HCT116 (cell line): ENCODE data around the gene CSRP1. TPM values are rescaled to one million over a fixed set of nuclear protein-coding genes. Genes with fewer than 3 reads are reported as not detected.

Experiments used
- ATAC-seq: fragments of 200-7000 bp; cut with Tn5 transposase; 2 replicates; pipeline ENCODE4 v1.9.1; 2020; ENCODE audit warnings: mild to moderate bottlenecking, moderate library complexity
- BruUV-seq: library from RNA; stranded (reverse); fragments of 400-500 nt; replicated peaks from 2 replicates; lab custom pipeline; 2021; lab: Mats Ljungman, UMichigan
- CTCF ChIA-PET: fragments of 300-600 bp; sonication (Branson Sonifier 250); formaldehyde crosslinking; loops from one replicate; lab custom pipeline; 2021; ENCODE audit warnings: antibody characterized with exemption; lab: Charles Lee
- POLR2A ChIA-PET: fragments of 300-600, 350-600 bp; sonication (Branson Sonifier 250); formaldehyde crosslinking; loops from one replicate; lab custom pipeline; 2021; ENCODE audit warnings: antibody characterized with exemption; lab: Charles Lee
- RAD21 ChIA-PET, 2 experiments: fragments of 300-600 bp; sonication (Branson Sonifier 250); formaldehyde crosslinking; loops; one replicate each; lab custom pipeline; 2023; ENCODE audit warnings: low total read pairs in 2 of 2; ENCODE audit not compliant: uncharacterized antibody in 2 of 2, unreplicated experiment in 2 of 2, low non-redundant PET in 1 of 2; lab: Charles Lee
- DNase-seq: peaks from one replicate; pipeline ENCODE4 v3.0.0-alpha.2; 2010; ENCODE audit warnings: low read depth, low spot score
- H2AFZ ChIP-seq: fragments of 200-600 bp; shearing (Covaris generic), sonication (generic); 2 replicates; pipeline ENCODE4 v1.6.1; 2017; ENCODE audit warnings: low read depth, mixed run types, mixed read lengths, antibody characterized with exemption, low read length; ENCODE audit not compliant: poor library complexity, severe bottlenecking
- H3K27ac ChIP-seq: 2 replicates; pipeline ENCODE4 v1.5.1; 2012; ENCODE audit warnings: low read depth, low read length
- H3K27me3 ChIP-seq: fragments of 200-600 bp; sonication (generic); 2 replicates; pipeline ENCODE4 v1.6.1; 2016; ENCODE audit warnings: mixed run types, low read length, mixed read lengths; ENCODE audit not compliant: insufficient read depth
- H3K36me3 ChIP-seq, 2 experiments: fragments of 200-500 bp in 1 of 2; fragments of 200-600 bp in 1 of 2; sonication (Bioruptor generic) in 1 of 2; sonication (generic) in 1 of 2; 2 replicates each; pipeline versions ENCODE4 v1.5.1 to v1.6.1; 2014 to 2016; ENCODE audit warnings: low read length in 2 of 2, inconsistent platforms in 1 of 2, mixed read lengths in 1 of 2, mixed run types in 1 of 2; ENCODE audit not compliant: insufficient read depth in 2 of 2, control insufficient read depth in 1 of 2
- H3K4me1 ChIP-seq, 2 experiments: fragments of 200-600 bp in 1 of 2; sonication (generic) in 1 of 2; 2 replicates each; pipeline versions ENCODE4 v1.5.1 to v1.6.1; 2012 to 2017; ENCODE audit warnings: low read length in 2 of 2, inconsistent platforms in 1 of 2, mild to moderate bottlenecking in 1 of 2, mixed read lengths in 1 of 2, mixed run types in 1 of 2, moderate library complexity in 1 of 2; ENCODE audit not compliant: insufficient read depth in 2 of 2, control insufficient read depth in 1 of 2
- H3K4me2 ChIP-seq: fragments of 200-600 bp; sonication (generic); 2 replicates; pipeline ENCODE4 v1.6.1; 2017; ENCODE audit warnings: mixed run types, low read length, mixed read lengths
- H3K4me3 ChIP-seq, 2 experiments: fragments of 200-600 bp in 1 of 2; sonication (generic) in 1 of 2; replicated peaks in 1 of 2; 2 replicates each; pipeline ENCODE4 v1.5.1; 2011 to 2016; ENCODE audit warnings: low read length in 2 of 2, control low read depth in 1 of 2, low read depth in 1 of 2, mild to moderate bottlenecking in 1 of 2, mixed read lengths in 1 of 2, mixed run types in 1 of 2
- H3K79me2 ChIP-seq: fragments of 200-600 bp; sonication (generic); 2 replicates; pipeline ENCODE4 v1.6.1; 2017; ENCODE audit warnings: mild to moderate bottlenecking, mixed run types, low read length, moderate library complexity, mixed read lengths; ENCODE audit not compliant: insufficient read depth
- H3K9ac ChIP-seq: fragments of 200-600 bp; sonication (generic); 2 replicates; pipeline ENCODE4 v1.6.1; 2016; ENCODE audit warnings: low read length, mixed read lengths
- H3K9me2 ChIP-seq: fragments of 200-600 bp; sonication (generic), shearing (Covaris generic); 2 replicates; pipeline ENCODE4 v1.6.1; 2017; ENCODE audit warnings: mixed run types, mild to moderate bottlenecking, moderate library complexity; ENCODE audit not compliant: insufficient read depth
- H3K9me3 ChIP-seq, 2 experiments: fragments of 200-500 bp in 1 of 2; fragments of 200-600 bp in 1 of 2; sonication (Bioruptor generic) in 1 of 2; sonication (generic) in 1 of 2; 2 replicates each; pipeline ENCODE4 v1.6.1; 2014 to 2017; ENCODE audit warnings: low read length in 2 of 2, mixed read lengths in 2 of 2, inconsistent platforms in 1 of 2, low read depth in 1 of 2, mild to moderate bottlenecking in 1 of 2, mixed run types in 1 of 2, moderate library complexity in 1 of 2; ENCODE audit not compliant: control insufficient read depth in 1 of 2, insufficient read depth in 1 of 2
- H4K20me1 ChIP-seq: fragments of 200-600 bp; sonication (generic), shearing (Covaris generic); 2 replicates; pipeline ENCODE4 v1.6.1; 2017; ENCODE audit warnings: mixed run types, mild to moderate bottlenecking, moderate library complexity; ENCODE audit not compliant: insufficient read depth
- ATF3 ChIP-seq: IDR thresholded peaks from 2 replicates; pipeline ENCODE4 v1.6.1; 2012
- CBX3 ChIP-seq: IDR thresholded peaks from 2 replicates; pipeline ENCODE4 v1.6.1; 2012; ENCODE audit warnings: low read depth
- CTCF ChIP-seq, 3 experiments: fragments of 200-600 bp in 1 of 3; sonication (generic) in 1 of 3; IDR thresholded peaks in 2 of 3; conservative IDR thresholded peaks in 1 of 3; 2 replicates each; pipeline ENCODE4 v1.5.1; 2012 to 2017; ENCODE audit warnings: low read depth in 2 of 3, low read length in 2 of 3, antibody characterized with exemption in 1 of 3, borderline replicate concordance in 1 of 3, control low read depth in 1 of 3, mild to moderate bottlenecking in 1 of 3, mixed read lengths in 1 of 3, mixed run types in 1 of 3, moderate library complexity in 1 of 3; ENCODE audit not compliant: insufficient read depth in 1 of 3
- EZH2 ChIP-seq: fragments of 200-600 bp; sonication (generic); IDR thresholded peaks from 2 replicates; pipeline ENCODE4 v1.6.1; 2017; ENCODE audit warnings: antibody characterized with exemption, mixed run types
- EZH2phosphoT487 ChIP-seq: fragments of 200-600 bp; IDR thresholded peaks from 2 replicates; pipeline ENCODE4 v1.6.1; 2018; ENCODE audit warnings: antibody characterized with exemption, borderline replicate concordance
- FOSL1 ChIP-seq: IDR thresholded peaks from 2 replicates; pipeline ENCODE4 v1.6.1; 2012; ENCODE audit warnings: low read depth
- JUND ChIP-seq: IDR thresholded peaks from 2 replicates; pipeline ENCODE4 v1.6.1; 2012
- RAD21 ChIP-seq: IDR thresholded peaks from 2 replicates; pipeline ENCODE4 v1.6.1; 2012; ENCODE audit warnings: low read depth, mild to moderate bottlenecking
- SIN3A ChIP-seq: IDR thresholded peaks from 2 replicates; pipeline ENCODE4 v1.6.1; 2012; ENCODE audit warnings: low read depth
- SRF ChIP-seq: IDR thresholded peaks from 2 replicates; pipeline ENCODE4 v1.6.1; 2012; ENCODE audit warnings: low read depth
- TCF7L2 ChIP-seq: IDR thresholded peaks from 2 replicates; pipeline ENCODE4 v1.7.0; 2011; ENCODE audit warnings: borderline replicate concordance, inconsistent platforms; ENCODE audit not compliant: insufficient read depth, insufficient read length; ENCODE audit errors: extremely low read depth
- ZBTB33 ChIP-seq: IDR thresholded peaks from 2 replicates; pipeline ENCODE4 v1.6.1; 2011; ENCODE audit warnings: mild to moderate bottlenecking, low read length, moderate library complexity; ENCODE audit not compliant: insufficient replicate concordance; ENCODE audit errors: extremely low read depth
- intact Hi-C: fragments of 100-400 bp; cut with micrococcal nuclease; formaldehyde crosslinking; loops from 2 replicates; pipeline ENCODE4 v1.10.0; 2022
- total RNA-seq: library from RNA; stranded (reverse); gene quantifications from one replicate; pipeline ENCODE4 v1.2.1, GENCODE V29; 2021; ENCODE audit not compliant: unreplicated experiment

Gene CSRP1
- total RNA-seq, 1 experiment from 2014 or later, result 51.7 TPM

DNA sequence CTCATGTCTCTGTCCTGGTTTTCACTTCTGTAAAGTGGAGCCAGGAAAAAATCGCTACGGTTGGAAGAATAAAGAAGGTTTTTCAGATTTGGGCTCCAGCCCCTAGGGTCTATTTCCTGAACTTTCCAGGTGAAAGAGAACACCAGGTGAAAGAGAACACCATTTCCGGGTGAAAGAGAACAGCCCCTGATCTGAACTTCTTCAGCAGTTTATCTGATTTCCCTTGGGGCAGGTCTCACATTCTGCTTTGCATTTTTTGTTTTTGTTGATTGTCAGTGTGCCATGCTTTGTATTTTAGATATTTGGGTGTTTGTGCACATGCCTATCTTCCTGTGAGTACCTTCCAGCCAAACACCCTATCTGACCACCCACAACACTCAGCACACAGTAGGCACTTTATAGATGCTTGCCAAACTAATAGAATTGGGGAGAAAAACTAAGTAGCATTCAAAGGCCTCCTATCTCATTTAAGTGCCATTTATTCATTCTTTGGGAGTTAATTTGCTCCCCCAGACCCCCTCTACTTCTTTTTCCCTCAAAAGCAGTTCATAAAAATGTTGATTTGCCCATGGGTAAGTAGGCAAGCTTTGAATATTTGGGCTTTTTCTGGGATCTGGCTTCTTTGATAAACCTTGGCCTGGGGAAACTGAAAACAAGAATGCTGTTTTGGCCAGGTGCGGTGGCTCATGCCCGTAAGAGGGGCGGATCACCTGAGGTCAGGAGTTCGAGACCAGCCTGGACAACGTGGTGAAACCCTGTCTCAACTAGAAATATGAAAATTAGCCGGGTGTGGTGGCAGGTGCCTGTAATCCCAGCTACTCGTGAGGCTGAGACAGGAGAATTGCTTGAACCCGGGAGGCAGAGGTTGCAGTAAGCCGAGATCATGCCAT is 34.2 kb upstream of the CSRP1 start:
- H3K27me3 ChIP-seq, result no peaks in the 10 kb centered on the region

GRCh38 chr1:201539561-201540431 is 32.9 kb upstream of the CSRP1 start:
- BruUV-seq, result no TSS peak

More for the DNA sequence above, 34.2 kb upstream of the CSRP1 start:
- Histone ChIP-seq H3K9me3 (no peaks in the 10 kb centered on the region), H3K9me2 (no peaks in the 10 kb centered on the region), H3K4me1 (peaks cover 11 to 39% of the 10 kb centered on the region in 2 experiments), H4K20me1 (no peaks in the 10 kb centered on the region), H3K27ac (no peak overlapping the region), H3K36me3 (no peaks in the 10 kb centered on the region)
- CTCF ChIA-PET, result interaction anchor here (1.4 kb wide), 2 partner anchors 10 to 29 kb away, joined by 3 to 4 read pairs; no protein-coding TSS in a partner anchor
- POLR2A ChIA-PET, result no interaction called here
- intact Hi-C loops, result no loop called here
- ATAC-seq, result no peak
- no peak for DNase-seq
- TF ChIP-seq EZH2phosphoT487, result no peak
- TF ChIP-seq, all 23 proteins: peak for 0
- Histone ChIP-seq H3K79me2 (no peaks in the 10 kb centered on the region), H3K4me2 (no peak overlapping the region), H2AFZ (no peak overlapping the region), H3K4me3 (no peak overlapping the region), H3K9ac (no peak overlapping the region)
- RAD21 ChIA-PET, result no interaction called here
- BruUV-seq, result no TSS peak

More at GRCh38 chr1:201539561-201540431, 32.9 kb upstream of the CSRP1 start:
- POLR2A ChIA-PET, result interaction anchor here (0.6 to 1.1 kb wide), 2 partner anchors 11 to 157 kb away, joined by 3 to 4 read pairs; no protein-coding TSS in a partner anchor
- intact Hi-C loops, result no loop called here
- H2AFZ ChIP-seq, result no peak overlapping the region
- H3K4me1 ChIP-seq, result peaks cover 22 to 46% of the 10 kb centered on the region in 2 experiments
- H4K20me1 ChIP-seq, result no peaks in the 10 kb centered on the region
- no peak for ATAC-seq
- no peaks in the 10 kb centered on the region for H3K27me3 ChIP-seq
- no peaks in the 10 kb centered on the region for H3K9me3 ChIP-seq
- no peaks in the 10 kb centered on the region for H3K36me3 ChIP-seq
- DNase-seq, result no peak
- peak overlapping the region; percentile 41; the same call in 1 of the 2 replicates for H3K9ac ChIP-seq
- TF ChIP-seq CTCF (IDR thresholded peaks at IDR 0.05 in 2 of 3, conservative IDR thresholded peaks at IDR 0.05 in 1 of 3; ENCODE audit: borderline replicate concordance in 1 of 3, insufficient read depth in 1 of 3, low read depth in 2 of 3, low read length in 2 of 3), result no peak
- no peak for TF ChIP-seq SRF
- TF ChIP-seq TCF7L2, result no peak
- no peak for TF ChIP-seq ZBTB33
- TF ChIP-seq EZH2, result no peak
- no peak for TF ChIP-seq RAD21
- TF ChIP-seq JUND, result no peak
- TF ChIP-seq CBX3, result no peak
- no peak for TF ChIP-seq ATF3
- no peak for TF ChIP-seq FOSL1
- no peak for TF ChIP-seq SIN3A
- TF ChIP-seq, all 23 proteins: peak for 0
- ChIA-PET RAD21 (no interaction called here), CTCF (interaction anchor here (0.7 to 1.4 kb wide), 3 partner anchors 27 to 170 kb away, joined by 3 read pairs; no protein-coding TSS in a partner anchor)
- H3K27ac ChIP-seq, result no peak overlapping the region
- H3K4me3 ChIP-seq, result peak overlapping the region; percentile 39 to 56
- H3K4me2 ChIP-seq, result peak overlapping the region; percentile 79
- no peaks in the 10 kb centered on the region for H3K79me2 ChIP-seq
- H3K9me2 ChIP-seq, result no peaks in the 10 kb centered on the region
